GM18868 (cell line): ENCODE results near the gene RAPGEF5.

Source experiments
- ATAC-seq: cut with Tn5 transposase; IDR thresholded peaks from one replicate; pipeline ENCODE4 v1.9.1; 2021; ENCODE audit warnings: mild to moderate bottlenecking, moderate library complexity; ENCODE audit not compliant: unreplicated experiment

Gene RAPGEF5

GRCh38 chr7:22350466-22351328 is 6.3 kb downstream of the RAPGEF5 start:
- peak; percentile 65 for ATAC-seq

DNA sequence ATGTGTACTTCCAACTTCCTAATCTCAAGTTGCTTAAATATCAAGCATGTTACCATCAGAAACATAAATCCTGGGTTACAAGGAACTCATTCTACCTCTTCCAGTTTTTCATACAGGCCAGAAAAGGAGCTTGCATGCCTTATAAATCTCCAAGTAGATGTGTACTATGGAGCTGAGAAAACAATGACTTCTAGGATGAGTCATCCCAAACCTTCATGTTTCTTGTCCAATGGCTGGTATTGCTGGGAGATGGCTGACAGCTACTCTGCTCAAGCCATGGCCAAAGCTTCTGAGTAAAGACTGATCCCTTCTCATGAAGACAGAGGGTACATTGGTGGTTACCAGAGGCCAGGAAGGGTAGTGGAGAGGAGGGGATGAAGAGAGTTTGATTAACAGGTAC is 8.6 kb downstream of the RAPGEF5 start:
- no peak for ATAC-seq

DNA sequence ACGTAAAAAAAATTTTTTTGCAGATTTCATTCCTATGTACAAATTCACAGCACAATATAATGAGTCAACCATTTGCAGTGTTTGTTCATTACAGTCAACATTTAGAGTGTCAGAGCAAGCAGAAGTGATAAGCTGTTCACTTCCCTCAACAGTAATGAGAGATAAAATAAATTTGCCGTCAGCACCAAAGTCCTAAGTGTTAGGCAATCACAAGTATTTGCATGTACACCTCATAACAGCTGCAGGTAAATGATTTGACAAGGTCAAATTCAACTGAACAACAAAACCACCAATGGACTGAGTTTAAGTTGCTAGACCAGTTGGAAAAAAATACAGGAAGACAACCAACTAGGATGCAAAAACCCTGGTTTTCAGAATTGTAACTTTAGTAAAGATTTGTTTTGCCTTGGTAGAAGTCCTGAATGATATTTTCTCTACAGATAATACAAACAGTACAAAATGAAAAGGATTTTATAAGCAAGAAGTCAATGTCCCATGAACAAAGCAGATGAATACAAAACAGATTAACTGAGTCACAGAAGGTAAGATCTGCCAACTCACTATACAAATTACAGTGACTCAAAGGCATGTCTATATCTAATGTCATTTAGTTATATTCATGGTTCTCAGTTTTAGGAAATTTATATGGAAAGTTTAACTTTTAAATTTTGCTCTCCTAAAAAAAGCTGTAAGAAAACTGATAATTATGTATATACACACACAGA is 10.4 kb downstream of the RAPGEF5 start:
- ATAC-seq = no peak

- ATAC-seq = peak; percentile 67
Measured at GRCh38 chr7:22344655-22345054, 12.3 kb downstream of the RAPGEF5 start.

GRCh38 chr7:22343612-22344011 is 13.3 kb downstream of the RAPGEF5 start:
- ATAC-seq = no peak

DNA sequence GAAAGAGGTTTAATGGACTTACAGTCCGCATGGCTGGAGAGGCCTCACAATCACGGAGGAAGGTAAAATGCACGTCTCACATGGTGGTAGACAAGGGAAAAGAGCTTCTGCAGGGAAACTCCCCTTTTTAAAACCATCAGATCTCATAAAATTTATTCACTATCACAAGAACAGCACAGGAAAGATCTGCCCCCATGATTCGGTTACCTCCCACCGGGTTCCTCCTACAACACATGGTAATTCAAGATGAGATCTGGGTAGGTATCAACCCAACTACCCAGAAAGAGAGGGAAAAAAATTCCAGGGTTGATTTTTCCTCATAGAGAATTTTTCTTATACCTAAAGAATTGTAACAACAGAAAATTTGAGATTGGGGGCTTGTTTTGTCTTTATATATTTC is 13.9 kb downstream of the RAPGEF5 start:
- ATAC-seq = no peak

DNA sequence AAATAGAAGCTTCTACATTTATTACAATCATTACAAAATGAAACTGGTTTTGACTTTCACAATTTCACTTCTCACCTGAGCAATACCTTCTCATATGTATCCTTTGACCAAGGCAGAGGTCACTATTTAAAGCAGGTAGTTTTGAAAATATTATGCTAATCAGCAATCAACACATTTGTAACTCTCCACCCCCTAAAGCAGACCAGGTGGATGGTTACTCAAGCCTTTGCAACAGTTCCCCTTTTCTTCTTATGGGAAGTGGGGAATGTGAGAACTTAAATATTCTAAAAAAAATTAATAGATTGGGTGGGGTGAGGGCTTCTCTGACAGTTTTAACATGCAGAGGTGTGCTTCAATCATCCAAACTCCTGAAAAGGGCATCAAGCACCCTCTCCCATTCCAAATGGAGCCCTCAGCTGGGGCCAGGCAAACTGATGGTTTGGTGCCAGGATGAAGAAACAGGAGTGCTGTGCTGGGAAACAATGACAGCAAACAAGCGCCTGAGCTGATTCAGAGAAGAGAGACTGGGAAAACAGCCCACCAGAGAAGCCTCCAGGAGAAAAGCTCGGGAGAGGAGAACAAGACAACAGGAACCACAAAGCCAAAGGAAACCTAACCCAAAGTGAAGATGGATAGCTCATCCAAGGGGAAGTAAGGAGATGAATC is 17.1 kb downstream of the RAPGEF5 start:
- no peak for ATAC-seq

- no peak for ATAC-seq
Measured at GRCh38 chr7:22338877-22339276, 18.1 kb downstream of the RAPGEF5 start.

GRCh38 chr7:22338411-22338810 is 18.5 kb downstream of the RAPGEF5 start:
- ATAC-seq = no peak

DNA sequence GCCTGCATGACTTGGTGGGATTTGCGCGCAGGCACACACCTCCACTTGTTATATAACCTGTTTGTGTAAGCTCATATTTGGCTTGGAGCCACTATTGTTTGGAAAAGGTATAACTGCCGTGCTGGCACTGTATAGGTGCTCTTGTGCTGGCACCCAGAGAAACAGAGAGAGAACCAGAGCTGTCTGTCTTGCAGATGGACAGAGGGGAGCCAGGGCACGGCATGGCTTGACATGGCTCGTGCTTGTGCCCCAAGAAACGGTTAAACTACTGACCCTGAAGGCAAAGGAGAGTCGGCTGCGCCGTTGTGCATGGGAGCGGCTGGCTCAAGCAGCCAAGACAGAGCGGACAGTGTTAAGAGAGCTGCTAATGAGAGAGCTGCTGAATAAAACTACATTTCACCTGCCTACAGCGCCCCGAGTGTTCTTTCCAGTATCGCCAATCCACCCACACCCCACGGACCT is 23.2 kb downstream of the RAPGEF5 start:
- no peak for ATAC-seq

DNA sequence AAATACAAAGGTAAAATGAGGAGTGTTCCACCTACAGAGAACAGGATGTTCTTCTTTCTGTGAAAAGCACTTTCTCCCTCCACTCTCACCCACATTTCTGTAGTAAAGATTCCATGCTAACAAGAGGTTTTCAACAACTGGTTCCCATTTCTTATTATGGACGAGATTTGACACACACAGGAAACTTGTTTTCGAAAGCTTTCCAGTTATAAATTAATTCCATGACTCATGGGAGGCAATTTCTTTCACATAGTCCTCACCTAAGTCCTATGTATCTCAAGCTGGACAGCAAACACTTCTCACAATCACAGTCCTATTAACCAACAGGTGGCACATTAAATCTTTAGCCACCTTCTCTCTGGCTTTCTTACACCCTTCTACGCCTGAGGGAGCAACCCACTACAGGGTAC is 24.5 kb downstream of the RAPGEF5 start:
- ATAC-seq = no peak

GRCh38 chr7:22331704-22332103 is 25.2 kb downstream of the RAPGEF5 start:
- no peak for ATAC-seq

DNA sequence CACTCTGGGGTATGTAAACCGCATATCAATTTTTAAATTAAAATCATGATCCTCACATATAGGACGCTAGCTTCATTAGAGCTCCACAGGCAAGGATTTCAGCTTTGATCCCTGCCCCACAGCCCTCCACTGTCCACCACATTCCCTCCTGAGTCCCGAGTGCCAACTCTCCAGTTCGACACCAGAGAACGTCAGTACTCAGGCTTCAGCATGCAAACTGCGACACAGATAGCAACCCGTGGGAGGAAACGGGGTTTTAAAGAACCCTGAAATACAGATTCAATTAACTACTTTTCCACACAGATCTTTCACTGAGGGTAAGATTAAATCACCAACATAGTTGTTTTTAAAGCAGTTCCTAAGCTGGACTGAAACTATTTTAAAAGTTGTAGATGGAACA is 26.1 kb downstream of the RAPGEF5 start:
- ATAC-seq = no peak

GRCh38 chr7:22329816-22330524 is 27.0 kb downstream of the RAPGEF5 start:
- no peak for ATAC-seq

- ATAC-seq = no peak
Measured at GRCh38 chr7:22326181-22326580, 30.8 kb downstream of the RAPGEF5 start.

GRCh38 chr7:22325671-22326070 is 31.3 kb downstream of the RAPGEF5 start:
- no peak for ATAC-seq

- ATAC-seq = no peak
Measured at GRCh38 chr7:22323714-22324113, 33.2 kb downstream of the RAPGEF5 start.

DNA sequence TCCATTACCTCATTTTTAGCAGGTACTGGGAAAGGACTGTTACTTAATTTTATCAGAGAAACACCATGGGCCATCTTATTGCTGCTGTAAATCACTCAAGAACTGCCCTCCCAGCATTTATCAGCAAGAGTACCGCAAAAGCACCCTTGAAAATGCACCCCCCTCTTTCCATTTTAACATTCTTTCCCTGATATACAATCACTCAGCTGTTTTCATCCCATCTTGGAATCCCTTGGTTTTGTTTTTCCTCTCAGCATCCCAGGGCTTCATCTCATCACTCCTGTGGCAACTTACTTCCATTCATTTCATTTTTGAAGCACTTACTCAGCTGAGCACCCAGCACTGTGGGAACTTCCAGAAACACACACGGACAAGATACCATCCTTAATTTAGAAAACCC is 36.5 kb downstream of the RAPGEF5 start:
- no peak for ATAC-seq

- no peak for ATAC-seq
Measured at GRCh38 chr7:22319424-22320403, 37.2 kb downstream of the RAPGEF5 start.

DNA sequence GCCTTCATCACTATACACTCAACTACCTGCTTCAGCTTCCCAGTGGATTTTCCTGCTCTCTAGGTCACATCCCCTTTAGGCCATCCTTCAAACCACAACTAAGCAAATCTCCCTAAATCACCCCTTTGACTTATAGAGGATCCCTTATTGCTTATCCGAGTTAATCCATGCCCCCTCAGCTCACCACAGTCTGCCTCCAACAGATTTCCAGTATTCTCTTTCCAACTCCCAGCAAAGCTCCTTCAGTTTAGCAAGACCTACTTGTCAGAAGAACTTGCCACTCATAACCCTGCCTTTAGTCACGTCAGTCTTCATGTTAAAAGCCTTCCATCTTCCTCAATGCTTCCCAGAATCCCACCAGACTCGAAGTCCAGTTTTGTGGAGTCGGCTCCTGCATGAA is 38.6 kb downstream of the RAPGEF5 start:
- no peak for ATAC-seq
